Adrenal gland (tissue), 12 donors: Measurements from ENCODE around the gene ABCC4. TPM values are rescaled to one million over a fixed set of nuclear protein-coding genes. Genes with fewer than 3 reads are reported as not detected.

Source experiments
- DNase-seq, 7 donors: peaks; one replicate each; pipeline ENCODE4 v3.0.0-alpha.2; 2019 to 2020
- H3K27ac ChIP-seq, 5 donors: fragments of 200-600 bp; sonication (generic) in 4 of 5; 1 replicate in 3 of 5; 2 replicates in 2 of 5; pipeline versions ENCODE4 v1.5.1 to v1.8.0; 2016 to 2020; ENCODE audit warnings: mild to moderate bottlenecking in 1 of 5
- H3K27me3 ChIP-seq: fragments of 200-600 bp; 2 replicates; pipeline ENCODE4 v1.8.0; 2021
- H3K36me3 ChIP-seq, 2 donors: fragments of 200-600 bp; replicated peaks in 1 of 2; 1 replicate in 1 of 2; 2 replicates in 1 of 2; pipeline versions ENCODE4 v1.5.1 to v1.8.0; 2018 to 2022
- H3K4me1 ChIP-seq, 2 donors: fragments of 200-600 bp; replicated peaks in 1 of 2; 1 replicate in 1 of 2; 2 replicates in 1 of 2; pipeline versions ENCODE4 v1.5.1 to v1.8.0; 2018 to 2021
- H3K4me3 ChIP-seq, 4 donors: fragments of 200-600 bp; sonication (generic) in 3 of 4; one replicate each; pipeline ENCODE4 v1.5.1; 2016 to 2018
- H3K9me3 ChIP-seq, 3 donors: fragments of 200-600 bp; sonication (generic) in 1 of 3; replicated peaks in 1 of 3; 1 replicate in 2 of 3; 2 replicates in 1 of 3; pipeline versions ENCODE4 v1.5.1 to v1.8.0; 2016 to 2021
- POLR2A ChIP-seq, 2 donors: fragments of 450-650 bp; IDR thresholded peaks; one replicate each; pipeline ENCODE4 v1.6.1; 2017; ENCODE audit warnings: antibody characterized with exemption in 2 of 2, mild to moderate bottlenecking in 2 of 2, moderate library complexity in 1 of 2
- WGBS, 4 donors: extraction: QIAGEN DNeasy Blood & Tissue Kit in 2 of 4; methylation state at CpG; one replicate each; pipeline versions ENCODE4 v1.1.5 to v1.1.7; 2013 to 2017; 5-methylcytosine and 5-hydroxymethylcytosine counted together
- intact Hi-C, 2 donors: fragments of 100-400 bp; cut with DNase I; formaldehyde crosslinking; loops; one replicate each; pipeline versions ENCODE4 v1.14.1 to v1.15.0; 2022 to 2023
- polyA plus RNA-seq, 3 donors: library from polyadenylated mRNA; stranded (reverse); fragments of 200-250 nt in 2 of 3; fragments of 350-450 nt in 1 of 3; fragmentation: Illumina TruSeq in 1 of 3; extraction: RNeasy Lipid Tissue Mini Kit (QIAGEN cat#74804) in 1 of 3; gene quantifications; one replicate each; pipeline ENCODE4 v1.2.3, GENCODE V29; 2013 to 2014
- total RNA-seq, 9 donors: library from RNA; depleted of rRNA in 4 of 9; stranded (reverse); fragments of >200 nt in 4 of 9; fragments of 120-200 nt in 1 of 9; fragmentation: NEBNext Ultra II Directional in 1 of 9; extraction: Animal tissue kit (Norgen Biotek cat#: 25700) in 1 of 9; gene quantifications; one replicate each; pipeline versions ENCODE4 v1.1.0 to v1.2.4, GENCODE V29; 2013 to 2023
- TF ChIP-seq, protein P1 (sequence below), 6 experiments: fragments of 450-650 bp in 4 of 6; fragments of 200-600 bp in 2 of 6; sonication (generic) in 1 of 6; IDR thresholded peaks; 1 replicate in 5 of 6; 2 replicates in 1 of 6; pipeline versions ENCODE4 v1.5.1 to v1.8.0; 2016 to 2021; ENCODE audit warnings: antibody characterized with exemption in 6 of 6, mild to moderate bottlenecking in 2 of 6, moderate library complexity in 1 of 6
- donor health status: healthy with polysubstance abuse.
- donor health status: Bipolar disorder and iron deficiency.
- donor health status: DM: yes; HTN: yes; CAD: no.
- donor health status: DM: no; HTN: no; CAD: no.
- donor health status: DM: no; HTN: no; CAD: no.
- donor health status: DM: yes; HTN: yes; CAD: no.

The ABCC4 gene
- total and polyA plus RNA-seq, 12 donors: 0.56 to 6.6 (median 3.4) TPM

DNA sequence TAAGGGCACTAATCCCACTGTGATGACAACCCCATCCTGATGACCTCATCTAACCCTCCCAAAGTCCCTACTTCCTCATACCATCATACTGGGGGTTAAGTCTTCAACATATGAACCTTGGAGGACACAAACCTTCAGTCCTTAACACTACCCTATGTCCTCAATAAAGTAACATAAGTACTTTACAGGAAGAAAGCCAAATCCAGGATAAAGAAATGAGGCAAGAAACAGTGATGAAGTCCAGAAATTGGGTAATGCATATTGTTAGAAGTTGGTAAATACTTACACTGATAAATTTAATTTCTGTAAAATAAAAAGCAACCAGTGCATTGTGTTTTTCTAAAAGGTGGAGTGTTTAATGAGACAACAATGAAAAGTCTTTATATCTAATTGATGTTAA, 304.1 kb downstream of the ABCC4 start:
- no peaks in the 10 kb centered on the region for H3K4me1 ChIP-seq
- no peaks in the 10 kb centered on the region for H3K9me3 ChIP-seq
- H3K27ac ChIP-seq: no peak overlapping the region
- no peak for DNase-seq
- no peak overlapping the region for H3K4me3 ChIP-seq
- H3K27me3 ChIP-seq: peaks cover 18% of the 10 kb centered on the region
- TF ChIP-seq POLR2A (IDR thresholded peaks at IDR 0.05): no peak
- TF ChIP-seq, protein P1, sequence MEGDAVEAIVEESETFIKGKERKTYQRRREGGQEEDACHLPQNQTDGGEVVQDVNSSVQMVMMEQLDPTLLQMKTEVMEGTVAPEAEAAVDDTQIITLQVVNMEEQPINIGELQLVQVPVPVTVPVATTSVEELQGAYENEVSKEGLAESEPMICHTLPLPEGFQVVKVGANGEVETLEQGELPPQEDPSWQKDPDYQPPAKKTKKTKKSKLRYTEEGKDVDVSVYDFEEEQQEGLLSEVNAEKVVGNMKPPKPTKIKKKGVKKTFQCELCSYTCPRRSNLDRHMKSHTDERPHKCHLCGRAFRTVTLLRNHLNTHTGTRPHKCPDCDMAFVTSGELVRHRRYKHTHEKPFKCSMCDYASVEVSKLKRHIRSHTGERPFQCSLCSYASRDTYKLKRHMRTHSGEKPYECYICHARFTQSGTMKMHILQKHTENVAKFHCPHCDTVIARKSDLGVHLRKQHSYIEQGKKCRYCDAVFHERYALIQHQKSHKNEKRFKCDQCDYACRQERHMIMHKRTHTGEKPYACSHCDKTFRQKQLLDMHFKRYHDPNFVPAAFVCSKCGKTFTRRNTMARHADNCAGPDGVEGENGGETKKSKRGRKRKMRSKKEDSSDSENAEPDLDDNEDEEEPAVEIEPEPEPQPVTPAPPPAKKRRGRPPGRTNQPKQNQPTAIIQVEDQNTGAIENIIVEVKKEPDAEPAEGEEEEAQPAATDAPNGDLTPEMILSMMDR (IDR thresholded peaks at IDR 0.05): no peak
- H3K36me3 ChIP-seq: no peaks in the 10 kb centered on the region
- intact Hi-C loops: no loop called here

DNA sequence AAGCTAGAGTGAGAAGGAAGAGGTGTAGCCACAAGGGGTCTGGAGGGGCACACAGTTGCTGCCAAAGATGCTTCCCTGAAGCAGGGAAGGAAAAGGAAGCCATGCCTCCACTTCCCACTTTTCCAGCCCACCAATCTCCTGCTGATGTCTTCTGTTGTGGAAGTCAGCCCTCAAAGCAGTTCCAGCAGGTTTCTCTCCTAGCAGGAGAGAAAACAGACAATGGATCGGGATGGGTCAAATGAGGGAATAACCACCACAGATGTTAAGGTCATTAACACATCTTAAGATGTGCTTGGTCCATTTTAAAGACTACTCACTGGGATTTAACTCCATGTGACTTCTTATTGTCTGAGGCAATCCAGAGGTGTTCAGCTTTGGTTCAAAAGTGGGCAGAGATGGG, 304.8 kb downstream of the ABCC4 start:
- Histone ChIP-seq H3K9me3 (no peaks in the 10 kb centered on the region), H3K4me1 (no peaks in the 10 kb centered on the region), H3K27me3 (peaks cover 16% of the 10 kb centered on the region), H3K27ac (no peak overlapping the region), H3K4me3 (no peak overlapping the region), H3K36me3 (no peaks in the 10 kb centered on the region)
- no peak for TF ChIP-seq POLR2A (IDR thresholded peaks at IDR 0.05)
- TF ChIP-seq, protein P1 (IDR thresholded peaks at IDR 0.05): no peak
- intact Hi-C loops: no loop called here
- DNase-seq: no peak
- WGBS, 4 donors: 41 to 69% (median 69%) methylated on average over 1 of the region's 1 CpG

DNA sequence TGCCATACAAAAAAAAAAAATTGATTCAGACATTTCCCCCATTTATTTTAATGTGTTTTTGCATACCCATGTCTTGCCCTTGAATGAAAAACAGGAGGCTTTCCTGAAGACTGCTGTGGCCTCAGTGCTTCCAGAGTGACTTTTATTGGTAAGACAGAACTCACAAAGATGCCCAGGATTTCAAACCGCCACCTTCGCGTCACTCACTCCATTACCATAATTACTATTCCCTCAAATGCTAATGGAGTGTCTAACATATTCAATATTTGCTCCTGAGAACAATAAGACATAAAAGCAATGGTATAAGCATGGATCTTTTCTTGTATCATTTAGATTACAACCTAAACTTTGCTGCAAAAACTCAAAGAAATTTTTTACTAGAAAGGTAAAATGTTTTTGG, 306.7 kb downstream of the ABCC4 start:
- Histone ChIP-seq H3K27ac (no peak overlapping the region), H3K27me3 (peaks cover 8% of the 10 kb centered on the region), H3K9me3 (no peaks in the 10 kb centered on the region), H3K4me1 (no peaks in the 10 kb centered on the region), H3K36me3 (no peaks in the 10 kb centered on the region), H3K4me3 (no peak overlapping the region)
- no peak for TF ChIP-seq POLR2A (IDR thresholded peaks at IDR 0.05)
- TF ChIP-seq, protein P1 (IDR thresholded peaks at IDR 0.05): no peak
- intact Hi-C loops: no loop called here
- 51 to 78% (median 63%) methylated on average over 3 of the region's 3 CpGs for WGBS, 4 donors
- DNase-seq: no peak

DNA sequence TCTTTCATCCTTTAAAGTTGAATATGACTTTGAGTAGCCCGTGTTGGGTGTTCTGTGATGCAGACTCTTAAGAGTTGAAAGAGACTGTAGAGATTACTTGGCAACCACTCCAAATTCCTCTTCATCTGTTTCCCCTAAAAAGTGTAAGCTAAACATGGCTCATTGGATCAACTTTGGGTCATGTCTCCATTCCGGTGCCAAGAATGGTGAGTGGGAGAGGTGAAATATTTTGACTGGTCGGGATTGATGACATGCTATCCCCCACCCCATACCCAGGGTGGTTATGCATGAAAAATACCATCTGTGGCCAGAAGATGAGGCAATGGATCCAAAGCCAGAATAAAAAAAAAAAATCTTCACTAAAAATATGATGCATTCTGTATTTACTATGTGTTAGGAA, 307.6 kb downstream of the ABCC4 start:
- no peak for DNase-seq
- 60 to 75% (median 64%) methylated on average over 3 of the region's 3 CpGs for WGBS, 4 donors
- peaks cover 5% of the 10 kb centered on the region for H3K27me3 ChIP-seq
- intact Hi-C loops: no loop called here
- H3K27ac ChIP-seq: no peak overlapping the region
- TF ChIP-seq POLR2A (IDR thresholded peaks at IDR 0.05): no peak
- TF ChIP-seq, protein P1 (IDR thresholded peaks at IDR 0.05): no peak
- H3K36me3 ChIP-seq: no peaks in the 10 kb centered on the region
- H3K9me3 ChIP-seq: no peaks in the 10 kb centered on the region
- H3K4me3 ChIP-seq: no peak overlapping the region
- no peaks in the 10 kb centered on the region for H3K4me1 ChIP-seq
